C4-2B (cell line): ENCODE measurements around the gene TOR3A.

Experiments
- ZFX ChIP-seq: fragments of 450-650 bp; IDR thresholded peaks from 2 replicates; pipeline ENCODE4 v1.6.1; 2017
- TF ChIP-seq, protein P1 (sequence below): fragments of 450-650 bp; conservative IDR thresholded peaks from 2 replicates; pipeline ENCODE4 v1.5.1; 2017; ENCODE audit warnings: mild to moderate bottlenecking

DNA sequence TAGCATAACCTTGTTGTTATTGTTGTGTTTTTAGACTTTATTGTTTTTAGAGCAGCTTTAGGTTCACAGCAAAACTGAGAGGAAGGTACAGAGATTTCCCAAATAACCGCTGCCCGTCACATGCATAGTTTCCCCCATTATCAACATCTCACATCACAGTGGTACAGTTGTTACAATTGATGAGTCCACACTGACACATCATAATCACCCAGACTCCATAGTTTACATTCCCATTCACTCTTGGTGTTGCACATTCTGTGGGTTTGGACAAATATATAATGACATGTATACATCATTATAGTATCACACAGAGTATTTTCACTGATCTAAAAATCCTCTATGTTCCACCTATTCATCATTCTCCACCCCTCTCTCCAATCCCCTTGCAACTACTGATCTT, 25.9 kb upstream of the TOR3A start:
- TF ChIP-seq, protein P1, sequence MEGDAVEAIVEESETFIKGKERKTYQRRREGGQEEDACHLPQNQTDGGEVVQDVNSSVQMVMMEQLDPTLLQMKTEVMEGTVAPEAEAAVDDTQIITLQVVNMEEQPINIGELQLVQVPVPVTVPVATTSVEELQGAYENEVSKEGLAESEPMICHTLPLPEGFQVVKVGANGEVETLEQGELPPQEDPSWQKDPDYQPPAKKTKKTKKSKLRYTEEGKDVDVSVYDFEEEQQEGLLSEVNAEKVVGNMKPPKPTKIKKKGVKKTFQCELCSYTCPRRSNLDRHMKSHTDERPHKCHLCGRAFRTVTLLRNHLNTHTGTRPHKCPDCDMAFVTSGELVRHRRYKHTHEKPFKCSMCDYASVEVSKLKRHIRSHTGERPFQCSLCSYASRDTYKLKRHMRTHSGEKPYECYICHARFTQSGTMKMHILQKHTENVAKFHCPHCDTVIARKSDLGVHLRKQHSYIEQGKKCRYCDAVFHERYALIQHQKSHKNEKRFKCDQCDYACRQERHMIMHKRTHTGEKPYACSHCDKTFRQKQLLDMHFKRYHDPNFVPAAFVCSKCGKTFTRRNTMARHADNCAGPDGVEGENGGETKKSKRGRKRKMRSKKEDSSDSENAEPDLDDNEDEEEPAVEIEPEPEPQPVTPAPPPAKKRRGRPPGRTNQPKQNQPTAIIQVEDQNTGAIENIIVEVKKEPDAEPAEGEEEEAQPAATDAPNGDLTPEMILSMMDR = no peak
- no peak for TF ChIP-seq ZFX
